H1 (cell line): ENCODE results near the gene RPS18. TPM values are rescaled to one million over a fixed set of nuclear protein-coding genes. Genes with fewer than 3 reads are reported as not detected.
A peak's percentile ranks its signal among the peaks of the same experiment; 100 is the strongest.

Experiments used
- ASH2L ChIP-seq: fragments of 200-600, 300-600 bp; sonication (generic); IDR thresholded peaks from one replicate; pipeline ENCODE4 v1.7.1; 2017; ENCODE audit warnings: low read length
- CBX8 ChIP-seq: fragments of 300-800, 300-1000 bp; sonication (generic); IDR thresholded peaks from 2 replicates; pipeline ENCODE4 v1.7.1; 2016; ENCODE audit warnings: low read depth, low read length, borderline replicate concordance
- CEBPB ChIP-seq: IDR thresholded peaks from 2 replicates; pipeline ENCODE4 v1.6.1; 2012; ENCODE audit warnings: low read depth, low read length
- EGR1 ChIP-seq: IDR thresholded peaks from 2 replicates; pipeline ENCODE4 v1.6.1; 2011; ENCODE audit warnings: low read depth, low read length, borderline replicate concordance
- EP300 ChIP-seq, 2 experiments: IDR thresholded peaks; 1 replicate in 1 of 2; 2 replicates in 1 of 2; pipeline ENCODE4 v1.6.1; 2011 to 2012; ENCODE audit warnings: low read depth in 2 of 2, low read length in 2 of 2, mild to moderate bottlenecking in 2 of 2, borderline replicate concordance in 1 of 2, inconsistent platforms in 1 of 2, moderate library complexity in 1 of 2
- FOSL1 ChIP-seq: IDR thresholded peaks from 2 replicates; pipeline ENCODE4 v1.6.1; 2011; ENCODE audit warnings: mild to moderate bottlenecking, low read depth, low read length, moderate library complexity; ENCODE audit not compliant: insufficient read depth
- GABPA ChIP-seq: IDR thresholded peaks from 2 replicates; pipeline ENCODE4 v1.6.1; 2011; ENCODE audit warnings: mild to moderate bottlenecking, low read length, moderate library complexity, borderline replicate concordance; ENCODE audit not compliant: insufficient read depth
- GTF2F1 ChIP-seq: IDR thresholded peaks from 2 replicates; pipeline ENCODE4 v1.6.1; 2012; ENCODE audit warnings: low read depth, low read length, improper control_type of control experiment, borderline replicate concordance
- HDAC2 ChIP-seq, 2 experiments: fragments of 300-600 bp in 1 of 2; sonication (generic) in 1 of 2; IDR thresholded peaks; 2 replicates each; pipeline ENCODE4 v1.6.1; 2011 to 2012; ENCODE audit warnings: low read depth in 2 of 2, low read length in 2 of 2, mild to moderate bottlenecking in 2 of 2, moderate library complexity in 2 of 2, borderline replicate concordance in 1 of 2, inconsistent platforms in 1 of 2
- HDAC6 ChIP-seq: IDR thresholded peaks from one replicate; pipeline ENCODE4 v1.7.1; 2012; ENCODE audit warnings: low read depth, mild to moderate bottlenecking, inconsistent platforms, low read length, moderate library complexity
- PHF8 ChIP-seq: fragments of 200-600 bp; sonication (generic); conservative IDR thresholded peaks from 2 replicates; pipeline ENCODE4 v1.7.1; 2012; ENCODE audit warnings: low read depth, mild to moderate bottlenecking, inconsistent platforms, low read length, moderate library complexity
- POLR2A ChIP-seq, 2 experiments: IDR thresholded peaks; 1 replicate in 1 of 2; 2 replicates in 1 of 2; pipeline ENCODE4 v1.6.1; 2011; ENCODE audit warnings: low read depth in 2 of 2, low read length in 2 of 2, mild to moderate bottlenecking in 2 of 2; ENCODE audit errors: control extremely low read depth in 1 of 2
- POLR2AphosphoS5 ChIP-seq: IDR thresholded peaks from 2 replicates; pipeline ENCODE4 v1.6.1; 2011; ENCODE audit warnings: low read depth, low read length
- RBBP5 ChIP-seq: IDR thresholded peaks from 2 replicates; pipeline ENCODE4 v1.7.1; 2012; ENCODE audit warnings: low read depth, mild to moderate bottlenecking, inconsistent platforms, low read length, moderate library complexity, borderline replicate concordance
- SP2 ChIP-seq: IDR thresholded peaks from 2 replicates; pipeline ENCODE4 v1.6.1; 2012; ENCODE audit warnings: mild to moderate bottlenecking, low read length, inconsistent platforms
- polyA plus RNA-seq, 7 experiments: library from polyadenylated mRNA; depleted of rRNA in 3 of 7; stranded (reverse) in 5 of 7; unstranded in 2 of 7; fragments of >200 nt in 5 of 7; fragments of 200-250 nt in 2 of 7; gene quantifications; 1 replicate in 5 of 7; 2 replicates in 1 of 7; 4 replicates in 1 of 7; pipeline versions ENCODE4 v1.2.1 to v1.2.3, GENCODE V29; 2011 to 2013; ENCODE audit warnings: missing spikeins in 2 of 7, mixed read lengths in 2 of 7
- total RNA-seq: library from RNA; stranded (reverse); fragmentation: NEBNext Ultra II Directional; extraction: Animal tissue kit (Norgen Biotek cat#: 25700); gene quantifications from 2 replicates; pipeline ENCODE4 v1.2.1, GENCODE V29; 2021
- TF ChIP-seq, protein P1 (sequence below): IDR thresholded peaks from 2 replicates; pipeline ENCODE4 v1.6.1; 2012; ENCODE audit warnings: inconsistent platforms
- TF ChIP-seq, protein P2 (sequence below): IDR thresholded peaks from 2 replicates; pipeline ENCODE4 v1.6.1; 2012; ENCODE audit warnings: low read length, inconsistent platforms
- TF ChIP-seq, protein P3 (sequence below), 3 experiments: IDR thresholded peaks; 1 replicate in 2 of 3; 2 replicates in 1 of 3; pipeline versions ENCODE4 v1.5.1 to v1.6.1; 2011; ENCODE audit warnings: low read length in 3 of 3, mild to moderate bottlenecking in 3 of 3, inconsistent platforms in 2 of 3, low read depth in 1 of 3, moderate library complexity in 1 of 3; ENCODE audit not compliant: insufficient read depth in 1 of 3; ENCODE audit errors: control extremely low read depth in 1 of 3

Gene RPS18
- total and polyA plus RNA-seq, 2 of the 8 experiments (the other 6 are each of a cell fraction or from before 2014, with no cell fraction given), result 2,796 to 7,099 TPM

DNA sequence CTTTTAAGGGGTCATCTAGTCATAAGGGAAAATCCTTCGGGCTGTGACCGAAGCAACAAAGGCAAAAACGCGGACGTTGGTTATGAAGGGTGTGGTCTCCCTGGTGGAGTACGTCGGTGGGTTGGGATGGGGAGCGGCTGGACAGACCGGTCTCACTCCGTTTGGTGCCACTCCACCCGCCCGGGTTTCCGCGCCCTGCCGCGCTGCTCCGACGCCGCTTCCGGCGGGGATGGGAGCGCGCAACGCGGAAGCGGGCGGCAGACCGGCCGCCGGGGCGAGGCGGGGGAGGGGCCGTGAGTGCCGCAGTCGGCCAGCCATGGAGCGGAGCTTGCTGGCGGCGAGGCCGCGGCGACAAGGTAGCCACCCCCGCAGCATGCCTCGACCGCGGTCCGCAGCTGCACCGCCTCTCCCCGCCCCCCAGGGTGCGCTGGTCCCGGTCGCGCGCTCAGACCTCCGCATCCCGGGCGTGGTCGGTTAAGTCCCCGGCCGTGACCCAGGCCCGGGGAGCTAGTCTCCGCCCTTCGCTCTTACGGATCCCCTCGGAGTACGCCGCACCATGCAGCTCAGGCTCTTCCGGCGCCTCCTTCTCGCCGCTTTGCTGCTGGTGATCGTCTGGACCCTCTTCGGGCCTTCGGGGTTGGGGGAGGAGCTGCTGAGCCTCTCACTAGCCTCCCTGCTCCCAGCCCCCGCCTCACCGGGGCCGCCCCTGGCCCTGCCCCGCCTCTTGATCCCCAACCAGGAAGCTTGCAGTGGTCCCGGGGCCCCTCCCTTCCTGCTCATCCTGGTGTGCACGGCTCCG lies 5.2 kb downstream of the RPS18 start, which contains the start of gene B3GALT4 (continued):
- peak in 1 of 2 experiments; percentile 93; a peak in 2 of 3 replicates for TF ChIP-seq POLR2A (IDR thresholded peaks at IDR 0.05; ENCODE audit: control extremely low read depth in 1 of 2, low read depth in 2 of 2, low read length in 2 of 2)
- TF ChIP-seq, protein P1, sequence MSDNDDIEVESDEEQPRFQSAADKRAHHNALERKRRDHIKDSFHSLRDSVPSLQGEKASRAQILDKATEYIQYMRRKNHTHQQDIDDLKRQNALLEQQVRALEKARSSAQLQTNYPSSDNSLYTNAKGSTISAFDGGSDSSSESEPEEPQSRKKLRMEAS, result peak; percentile 75
- no peak for TF ChIP-seq SP2
- TF ChIP-seq HDAC6, result no peak
- TF ChIP-seq, protein P2, sequence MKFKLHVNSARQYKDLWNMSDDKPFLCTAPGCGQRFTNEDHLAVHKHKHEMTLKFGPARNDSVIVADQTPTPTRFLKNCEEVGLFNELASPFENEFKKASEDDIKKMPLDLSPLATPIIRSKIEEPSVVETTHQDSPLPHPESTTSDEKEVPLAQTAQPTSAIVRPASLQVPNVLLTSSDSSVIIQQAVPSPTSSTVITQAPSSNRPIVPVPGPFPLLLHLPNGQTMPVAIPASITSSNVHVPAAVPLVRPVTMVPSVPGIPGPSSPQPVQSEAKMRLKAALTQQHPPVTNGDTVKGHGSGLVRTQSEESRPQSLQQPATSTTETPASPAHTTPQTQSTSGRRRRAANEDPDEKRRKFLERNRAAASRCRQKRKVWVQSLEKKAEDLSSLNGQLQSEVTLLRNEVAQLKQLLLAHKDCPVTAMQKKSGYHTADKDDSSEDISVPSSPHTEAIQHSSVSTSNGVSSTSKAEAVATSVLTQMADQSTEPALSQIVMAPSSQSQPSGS, result peak; percentile 58; the same call in 1 of the 2 replicates
- TF ChIP-seq FOSL1, result 0 out of 2 replicates have a peak, but pooled peaks have one; percentile 59
- TF ChIP-seq GTF2F1, result no peak
- TF ChIP-seq RBBP5, result peak; percentile 83; the same call in 1 of the 2 replicates
- peak; percentile 90 for TF ChIP-seq POLR2AphosphoS5
- 0 out of 3 replicates have a peak, but pooled peaks of 1 of the 2 experiments have one; percentile 23 for TF ChIP-seq EP300 (IDR thresholded peaks at IDR 0.05; ENCODE audit: borderline replicate concordance in 1 of 2, low read depth in 2 of 2, low read length in 2 of 2)
- TF ChIP-seq EGR1, result peak; percentile 79; the same call in 1 of the 2 replicates
- peak; percentile 84 for TF ChIP-seq ASH2L
- 0 out of 4 replicates have a peak, but pooled peaks of 1 of the 2 experiments have one; percentile 17 for TF ChIP-seq HDAC2 (IDR thresholded peaks at IDR 0.05; ENCODE audit: borderline replicate concordance in 1 of 2, low read depth in 2 of 2, low read length in 2 of 2)
- no peak; the same call in 1 of the 2 replicates for TF ChIP-seq PHF8
- TF ChIP-seq CEBPB, result no peak
- TF ChIP-seq CBX8, result no peak
- TF ChIP-seq GABPA, result peak; percentile 72; the same call in 1 of the 2 replicates
- TF ChIP-seq, protein P3, sequence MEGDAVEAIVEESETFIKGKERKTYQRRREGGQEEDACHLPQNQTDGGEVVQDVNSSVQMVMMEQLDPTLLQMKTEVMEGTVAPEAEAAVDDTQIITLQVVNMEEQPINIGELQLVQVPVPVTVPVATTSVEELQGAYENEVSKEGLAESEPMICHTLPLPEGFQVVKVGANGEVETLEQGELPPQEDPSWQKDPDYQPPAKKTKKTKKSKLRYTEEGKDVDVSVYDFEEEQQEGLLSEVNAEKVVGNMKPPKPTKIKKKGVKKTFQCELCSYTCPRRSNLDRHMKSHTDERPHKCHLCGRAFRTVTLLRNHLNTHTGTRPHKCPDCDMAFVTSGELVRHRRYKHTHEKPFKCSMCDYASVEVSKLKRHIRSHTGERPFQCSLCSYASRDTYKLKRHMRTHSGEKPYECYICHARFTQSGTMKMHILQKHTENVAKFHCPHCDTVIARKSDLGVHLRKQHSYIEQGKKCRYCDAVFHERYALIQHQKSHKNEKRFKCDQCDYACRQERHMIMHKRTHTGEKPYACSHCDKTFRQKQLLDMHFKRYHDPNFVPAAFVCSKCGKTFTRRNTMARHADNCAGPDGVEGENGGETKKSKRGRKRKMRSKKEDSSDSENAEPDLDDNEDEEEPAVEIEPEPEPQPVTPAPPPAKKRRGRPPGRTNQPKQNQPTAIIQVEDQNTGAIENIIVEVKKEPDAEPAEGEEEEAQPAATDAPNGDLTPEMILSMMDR (IDR thresholded peaks at IDR 0.05; ENCODE audit: control extremely low read depth in 1 of 3, insufficient read depth in 1 of 3, low read depth in 1 of 3, low read length in 3 of 3), result peak in 2 of 3 experiments; percentile 40 to 62; a peak in 2 of 4 replicates
